Endothelial cell of umbilical vein (primary cell): ENCODE data around the gene AGAP3. TPM values are rescaled to one million over a fixed set of nuclear protein-coding genes. Genes with fewer than 3 reads are reported as not detected.

ENCODE experiments used
- BruUV-seq: library from RNA; stranded (reverse); fragments of 400-500 nt; replicated peaks from 2 replicates; lab custom pipeline; 2021; lab: Mats Ljungman, UMichigan
- CTCF ChIA-PET: fragments of 300-600, 350-600 bp; sonication (Branson Sonifier 250); formaldehyde crosslinking; loops from one replicate; lab custom pipeline; 2021; ENCODE audit warnings: antibody characterized with exemption, inconsistent platforms; lab: Charles Lee
- POLR2A ChIA-PET: fragments of 300-600, 350-600 bp; sonication (Branson Sonifier 250); formaldehyde crosslinking; loops from one replicate; lab custom pipeline; 2021; ENCODE audit warnings: antibody characterized with exemption, inconsistent platforms; lab: Charles Lee
- DNase-seq: peaks from one replicate; pipeline ENCODE4 v3.0.0-alpha.2; 2011; ENCODE audit warnings: low read depth, low spot score
- FAIRE-seq: peaks from 2 replicates; lab custom pipeline; 2011; peaks lifted over from hg19 to GRCh38; lab: Jason Lieb, UNC
- H2AFZ ChIP-seq: 2 replicates; pipeline ENCODE4 v1.6.0; 2012; ENCODE audit warnings: low read depth, low read length, control low read depth, inconsistent platforms
- H3K27ac ChIP-seq: 2 replicates; pipeline ENCODE4 v1.5.1; 2011; ENCODE audit warnings: low read depth, mild to moderate bottlenecking, control low read depth, low read length, moderate library complexity; ENCODE audit not compliant: insufficient read depth
- H3K27me3 ChIP-seq, 2 experiments: 2 replicates each; pipeline versions ENCODE4 v1.6.0 to v1.6.1; 2011; ENCODE audit warnings: low read length in 2 of 2, mixed read lengths in 1 of 2; ENCODE audit not compliant: control insufficient read depth in 2 of 2, insufficient read depth in 2 of 2
- H3K36me3 ChIP-seq, 2 experiments: 2 replicates in 1 of 2; 3 replicates in 1 of 2; pipeline ENCODE4 v1.5.1; 2011; ENCODE audit warnings: low read length in 2 of 2, mild to moderate bottlenecking in 1 of 2, moderate library complexity in 1 of 2; ENCODE audit not compliant: control insufficient read depth in 2 of 2, insufficient read depth in 2 of 2; ENCODE audit errors: extremely low read depth in 1 of 2
- H3K4me1 ChIP-seq: 3 replicates; pipeline ENCODE4 v1.5.1; 2011; ENCODE audit warnings: mild to moderate bottlenecking, low read length; ENCODE audit not compliant: control insufficient read depth, insufficient read depth; ENCODE audit errors: extremely low read depth
- H3K4me2 ChIP-seq: 2 replicates; pipeline ENCODE4 v1.6.1; 2011; ENCODE audit warnings: low read length, control low read depth, mixed read lengths; ENCODE audit not compliant: insufficient read depth
- H3K4me3 ChIP-seq, 3 experiments: fragments of 200-600 bp in 1 of 3; sonication (generic), shearing (Covaris generic) in 1 of 3; replicated peaks in 1 of 3; 2 replicates each; pipeline ENCODE4 v1.5.1; 2011 to 2016; ENCODE audit warnings: control low read depth in 3 of 3, low read length in 3 of 3, mild to moderate bottlenecking in 2 of 3, inconsistent platforms in 1 of 3, low read depth in 1 of 3, moderate library complexity in 1 of 3; ENCODE audit not compliant: insufficient read depth in 1 of 3
- H3K79me2 ChIP-seq: 2 replicates; pipeline ENCODE4 v1.6.0; 2012; ENCODE audit warnings: low read length, inconsistent platforms; ENCODE audit not compliant: control insufficient read depth, insufficient read depth
- H3K9ac ChIP-seq: replicated peaks from 2 replicates; pipeline ENCODE3; 2011; ENCODE audit warnings: low read length, control low read depth; ENCODE audit not compliant: insufficient read depth; ENCODE audit errors: extremely low read depth
- H3K9me1 ChIP-seq: replicated peaks from 3 replicates; pipeline ENCODE4 v1.6.0; 2011; ENCODE audit warnings: mild to moderate bottlenecking, low read length; ENCODE audit not compliant: control insufficient read depth, insufficient read depth; ENCODE audit errors: extremely low read depth
- H3K9me3 ChIP-seq: replicated peaks from 2 replicates; pipeline ENCODE4 v1.5.1; 2012; ENCODE audit warnings: low read length, inconsistent platforms; ENCODE audit not compliant: control insufficient read depth, insufficient read depth
- H4K20me1 ChIP-seq: replicated peaks from 2 replicates; pipeline ENCODE3; 2011; ENCODE audit warnings: mild to moderate bottlenecking, low read length; ENCODE audit not compliant: control insufficient read depth, insufficient read depth; ENCODE audit errors: extremely low read depth
- CTCF ChIP-seq, 2 donors: IDR thresholded peaks; 1 replicate in 1 of 2; 2 replicates in 1 of 2; pipeline ENCODE4 v1.5.1; 2011; ENCODE audit warnings: low read length in 2 of 2, mild to moderate bottlenecking in 2 of 2, moderate library complexity in 2 of 2, control low read depth in 1 of 2, inconsistent platforms in 1 of 2, low read depth in 1 of 2; ENCODE audit not compliant: insufficient read depth in 1 of 2; ENCODE audit errors: extremely low read depth in 1 of 2
- POLR2A ChIP-seq: IDR thresholded peaks from 2 replicates; pipeline ENCODE4 v1.6.1; 2012; ENCODE audit warnings: low read depth, mild to moderate bottlenecking, control low read depth, low read length
- POLR2AphosphoS5 ChIP-seq: IDR thresholded peaks from 2 replicates; pipeline ENCODE4 v1.6.1; 2012; ENCODE audit warnings: low read depth, mild to moderate bottlenecking, control low read depth, low read length, moderate library complexity; ENCODE audit not compliant: insufficient read depth
- dilution Hi-C: fragments of 300-500 bp; cut with MboI; formaldehyde crosslinking; loops from one replicate; pipeline ENCODE4 v1.15.0; 2019; ENCODE audit warnings: low sequenced_read_pairs; ENCODE audit not compliant: extremely low pct_ligation_motif_present
- intact Hi-C: fragments of 100-400 bp; cut with micrococcal nuclease; formaldehyde crosslinking; loops from one replicate; pipeline ENCODE4 v1.10.0; 2022
- polyA plus RNA-seq, 4 experiments: library from polyadenylated mRNA; depleted of rRNA in 3 of 4; stranded (reverse) in 3 of 4; unstranded in 1 of 4; fragments of >200 nt; gene quantifications; 2 replicates each; pipeline versions ENCODE4 v1.2.1 to v1.2.3, GENCODE V29; 2011 to 2012; ENCODE audit warnings: missing spikeins in 1 of 4
- total RNA-seq: library from RNA; stranded (reverse); gene quantifications from 2 replicates; pipeline ENCODE4 v1.2.3, GENCODE V29; 2021

Gene AGAP3
- total and polyA plus RNA-seq, 2 donors (not counting 3 experiments of a cell fraction or from before 2014, with no cell fraction given): 171 to 174 TPM

- Histone ChIP-seq H4K20me1 (no peaks in the 10 kb centered on the region), H3K9me1 (no peaks in the 10 kb centered on the region), H3K9ac (no peak overlapping the region), H3K4me3 (no peak overlapping the region), H3K9me3 (no peaks in the 10 kb centered on the region), H3K27me3 (no peaks in the 10 kb centered on the region), H3K27ac (no peak overlapping the region), H3K36me3 (peaks cover 2 to 23% of the 10 kb centered on the region in 2 experiments), H3K4me1 (peaks cover 30% of the 10 kb centered on the region), H3K79me2 (peaks cover 28% of the 10 kb centered on the region), H3K4me2 (no peak overlapping the region), H2AFZ (no peak overlapping the region)
- no TSS peak for BruUV-seq
- ChIA-PET CTCF (interaction anchor here (0.8 to 3.0 kb wide), 5 partner anchors 30 to 180 kb away, joined by 3 to 12 read pairs (median 4); no protein-coding TSS in a partner anchor), POLR2A (no interaction called here)
- dilution Hi-C loops (no loop called here), intact Hi-C loops (no loop called here)
- TF ChIP-seq CTCF (IDR thresholded peaks at IDR 0.05; ENCODE audit: extremely low read depth in 1 of 2, insufficient read depth in 1 of 2, low read depth in 1 of 2, low read length in 2 of 2) (no peak), POLR2AphosphoS5 (no peak), POLR2A (no peak)
- DNase-seq (no peak), FAIRE-seq (no peak)
Observed at GRCh38 chr7:151078233-151079040, 7.8 kb upstream of the AGAP3 start.
